ENCODE data around the gene YY1AP1.

DNA sequence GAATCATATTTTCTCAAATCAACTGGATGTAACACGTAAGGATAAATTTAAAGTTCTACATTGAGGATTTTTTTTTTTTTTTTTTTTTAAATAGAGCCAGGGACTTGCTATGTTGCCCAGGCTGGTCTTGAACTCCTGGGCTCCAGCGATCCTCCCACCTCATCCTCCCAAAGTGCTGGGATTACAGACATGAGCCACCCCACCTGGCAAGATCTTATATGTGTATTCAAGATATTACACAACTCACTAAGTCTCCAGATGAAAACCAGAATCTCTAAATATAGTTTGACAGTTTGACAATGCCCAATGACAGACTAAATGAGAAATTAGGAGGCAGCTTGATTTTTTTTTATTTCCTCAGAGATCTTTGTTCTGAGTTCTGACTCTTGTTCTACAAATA lies 6.8 kb downstream of the YY1AP1 start:
- TF ChIP-seq, protein P1, sequence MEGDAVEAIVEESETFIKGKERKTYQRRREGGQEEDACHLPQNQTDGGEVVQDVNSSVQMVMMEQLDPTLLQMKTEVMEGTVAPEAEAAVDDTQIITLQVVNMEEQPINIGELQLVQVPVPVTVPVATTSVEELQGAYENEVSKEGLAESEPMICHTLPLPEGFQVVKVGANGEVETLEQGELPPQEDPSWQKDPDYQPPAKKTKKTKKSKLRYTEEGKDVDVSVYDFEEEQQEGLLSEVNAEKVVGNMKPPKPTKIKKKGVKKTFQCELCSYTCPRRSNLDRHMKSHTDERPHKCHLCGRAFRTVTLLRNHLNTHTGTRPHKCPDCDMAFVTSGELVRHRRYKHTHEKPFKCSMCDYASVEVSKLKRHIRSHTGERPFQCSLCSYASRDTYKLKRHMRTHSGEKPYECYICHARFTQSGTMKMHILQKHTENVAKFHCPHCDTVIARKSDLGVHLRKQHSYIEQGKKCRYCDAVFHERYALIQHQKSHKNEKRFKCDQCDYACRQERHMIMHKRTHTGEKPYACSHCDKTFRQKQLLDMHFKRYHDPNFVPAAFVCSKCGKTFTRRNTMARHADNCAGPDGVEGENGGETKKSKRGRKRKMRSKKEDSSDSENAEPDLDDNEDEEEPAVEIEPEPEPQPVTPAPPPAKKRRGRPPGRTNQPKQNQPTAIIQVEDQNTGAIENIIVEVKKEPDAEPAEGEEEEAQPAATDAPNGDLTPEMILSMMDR (IDR thresholded peaks at IDR 0.05; ENCODE audit: low read depth, low read length) = no peak
- no peak for TF ChIP-seq EZH2phosphoT487 (IDR thresholded peaks at IDR 0.05; ENCODE audit: low read depth)
